ENCODE results near the gene SORCS2.

SORCS2 gene

DNA sequence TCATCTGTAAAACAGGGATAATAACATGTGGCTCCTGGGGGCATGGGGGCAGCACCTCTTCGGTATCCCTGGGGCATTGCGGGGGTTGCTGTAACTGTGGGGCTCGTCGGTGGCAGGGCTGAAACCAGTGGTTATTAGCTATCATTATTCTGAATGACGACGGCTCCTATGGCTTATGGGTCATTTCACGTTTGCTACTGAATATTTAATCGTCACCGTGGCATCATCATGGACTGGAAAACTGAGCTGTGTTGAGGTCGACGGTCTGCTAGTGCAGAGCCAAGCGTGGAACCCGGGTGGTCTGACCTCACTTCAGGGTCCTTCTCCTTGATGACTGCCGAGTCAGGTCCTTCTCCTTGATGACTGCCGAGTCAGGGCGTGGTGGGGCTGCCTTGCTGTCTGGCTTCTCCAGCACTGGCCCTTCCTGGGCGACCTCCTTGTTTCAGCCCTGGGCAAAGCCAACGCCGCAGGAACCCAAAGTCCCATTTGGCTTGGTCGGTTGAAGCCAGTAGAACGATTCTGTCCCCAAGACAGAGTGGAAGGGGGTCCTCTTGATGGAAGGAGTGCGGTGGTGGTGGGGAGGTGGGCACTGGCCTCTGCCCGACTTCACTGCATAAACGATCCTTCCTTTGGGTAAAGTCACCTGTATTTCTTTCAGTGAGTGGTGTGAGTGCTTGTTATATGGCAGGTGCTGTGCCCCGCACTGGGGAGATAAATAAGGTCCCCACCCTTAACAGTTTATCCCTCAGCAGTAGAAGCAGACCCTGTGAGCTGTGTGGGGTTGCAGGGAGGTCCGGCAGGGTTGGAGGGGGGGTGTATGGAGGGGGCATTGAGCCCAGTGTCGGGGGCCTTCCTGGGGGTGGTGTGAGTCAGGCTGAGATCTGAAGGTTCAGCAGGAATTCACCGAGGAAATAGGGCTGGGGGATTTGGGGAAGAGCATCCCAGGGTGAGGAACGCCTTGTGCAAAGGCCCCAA, 201.6 kb downstream of the SORCS2 start:
- TF ChIP-seq GATA2 (IDR thresholded peaks at IDR 0.05; ENCODE audit: low read depth, low read length) (no peak), GATA3 (IDR thresholded peaks at IDR 0.05; ENCODE audit: low read depth, low read length) (no peak)

DNA sequence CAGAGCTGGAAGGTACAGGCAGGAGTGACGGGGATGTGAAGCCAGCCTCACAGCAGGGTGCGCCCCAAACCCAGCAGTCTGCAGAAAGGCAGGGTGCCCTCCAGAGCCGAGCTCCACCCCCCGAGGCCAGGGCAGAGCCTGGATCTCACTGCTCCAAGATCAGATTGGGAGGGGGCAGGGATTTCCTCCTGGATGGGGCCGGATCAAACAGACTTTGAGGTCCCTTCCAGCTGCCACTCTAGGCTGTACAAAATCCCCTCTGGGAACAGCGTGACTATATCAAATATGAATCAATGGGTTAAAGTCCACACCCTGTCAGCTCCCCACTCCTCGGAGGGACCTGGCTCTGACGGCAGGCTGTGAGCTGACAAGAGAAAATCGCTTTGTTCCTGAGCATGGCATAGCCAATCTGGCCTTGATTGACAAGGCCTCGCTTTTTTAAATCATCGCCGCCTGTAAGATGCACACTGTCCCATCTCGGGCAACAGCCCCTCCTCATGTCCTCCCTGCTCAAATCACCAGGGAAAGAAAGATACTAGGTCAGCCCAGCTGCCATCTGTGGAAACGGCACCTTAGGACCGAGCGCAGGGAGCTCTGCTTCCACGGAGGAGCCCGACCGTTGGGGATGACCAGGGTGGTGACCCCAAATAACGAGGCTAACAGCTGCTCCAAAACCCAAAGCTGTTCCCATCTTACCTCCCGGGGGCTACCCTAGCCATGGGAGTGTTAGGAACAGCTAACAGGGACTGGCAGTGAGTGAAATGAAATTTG, 202.5 kb downstream of the SORCS2 start:
- TF ChIP-seq GATA2 (IDR thresholded peaks at IDR 0.05; ENCODE audit: low read depth, low read length) (no peak), GATA3 (IDR thresholded peaks at IDR 0.05; ENCODE audit: low read depth, low read length) (no peak)

DNA sequence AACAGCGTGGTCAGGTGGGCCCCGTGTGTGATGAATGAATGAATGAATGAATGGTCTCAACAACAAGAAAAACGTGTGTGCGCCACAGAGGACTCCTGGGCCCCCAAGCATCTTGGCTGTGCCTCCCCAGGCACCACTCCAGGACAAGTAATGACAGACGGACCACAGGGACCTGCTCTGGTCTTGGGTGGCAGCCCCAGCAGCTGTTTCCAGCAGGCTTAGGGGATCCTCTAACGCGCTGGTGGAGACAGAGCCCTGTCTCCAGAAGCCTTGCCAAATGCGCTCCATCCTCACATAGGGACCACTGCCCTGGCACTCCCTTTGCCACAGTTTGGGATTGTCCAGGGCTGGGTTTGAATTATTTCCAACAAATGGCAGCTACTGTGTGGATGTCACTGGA, 203.3 kb downstream of the SORCS2 start:
- no peak for TF ChIP-seq GATA3 (IDR thresholded peaks at IDR 0.05; ENCODE audit: low read depth, low read length)

DNA sequence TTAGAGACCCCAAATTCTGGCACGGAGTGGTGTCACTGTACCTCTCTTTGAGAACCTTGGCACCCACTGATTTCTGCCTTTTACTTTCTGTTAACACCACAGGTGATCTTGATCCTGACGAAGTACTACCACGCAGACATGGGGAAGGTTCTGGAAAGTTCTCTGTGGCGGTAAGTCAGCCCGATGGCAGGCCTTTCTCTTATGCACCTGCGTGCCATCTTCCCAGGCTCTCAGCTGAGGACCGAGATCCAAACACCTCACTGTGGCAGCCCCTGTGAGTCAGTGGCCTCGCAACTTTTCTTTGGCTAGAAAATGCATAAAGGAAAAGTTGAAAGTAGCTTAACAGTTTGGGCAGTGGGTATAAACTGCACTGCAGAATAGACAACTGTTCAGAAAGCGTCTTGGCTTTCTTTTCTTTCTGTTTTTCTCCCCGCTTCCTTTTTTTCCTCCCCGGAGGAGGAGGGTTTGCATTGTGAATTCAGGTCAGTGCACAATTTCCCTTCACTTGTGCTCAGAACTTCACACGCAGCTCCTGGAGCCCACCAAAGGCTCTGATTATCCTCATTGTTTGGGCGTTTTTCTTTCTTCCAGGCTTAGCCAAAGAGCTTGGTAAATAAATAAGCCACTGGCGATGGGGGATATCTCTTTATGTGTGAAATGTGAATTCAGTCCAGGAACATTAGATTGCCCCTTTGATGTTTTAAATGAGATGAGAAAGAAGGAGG, 204.0 kb downstream of the SORCS2 start:
- TF ChIP-seq GATA3 (IDR thresholded peaks at IDR 0.05; ENCODE audit: low read depth, low read length) (no peak), GATA2 (IDR thresholded peaks at IDR 0.05; ENCODE audit: low read depth, low read length) (no peak)

DNA sequence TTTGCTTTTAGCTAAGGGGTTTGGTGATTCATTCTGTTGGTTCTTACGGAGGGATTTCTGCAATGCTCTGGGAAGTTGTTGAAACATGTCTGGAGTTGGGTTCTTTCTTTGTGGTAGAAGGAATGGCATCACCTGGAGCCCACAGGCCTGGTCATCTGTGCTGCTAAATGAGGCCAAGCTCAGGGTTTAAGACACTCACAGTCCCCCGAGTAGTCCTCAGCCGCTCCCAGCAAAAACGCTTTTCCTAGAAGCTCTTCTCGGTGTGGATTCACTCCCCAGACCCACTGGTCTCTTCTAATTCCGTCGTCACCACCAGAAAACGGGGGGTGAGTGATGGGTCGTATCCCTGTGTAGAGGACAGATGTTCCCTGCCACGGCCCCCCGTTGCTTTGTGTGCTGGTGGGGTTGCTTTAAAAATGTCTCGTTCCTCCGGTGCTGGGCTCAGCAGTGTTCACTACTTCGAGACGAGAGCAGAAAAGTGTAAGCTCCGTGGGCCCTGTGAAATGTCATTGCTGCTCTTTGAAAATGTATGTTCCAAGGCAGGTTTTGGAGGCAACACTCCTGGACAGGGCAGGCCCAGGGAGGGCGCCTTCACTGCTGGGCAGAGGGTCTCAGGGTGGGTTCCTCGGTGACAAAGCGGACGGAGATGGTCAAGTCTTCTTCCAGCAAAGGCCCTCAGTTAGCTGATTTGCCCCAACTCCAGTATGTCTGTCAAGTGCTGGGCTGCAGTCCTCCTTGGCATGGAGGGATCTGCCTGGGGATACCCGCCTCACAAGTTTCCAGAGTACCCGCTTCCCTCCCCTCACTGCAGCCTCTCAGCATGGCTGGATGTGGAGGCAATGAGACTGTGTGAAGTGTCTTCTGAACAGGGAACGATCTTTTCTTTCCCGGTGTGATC, 205.1 kb downstream of the SORCS2 start:
- TF ChIP-seq GATA3 (IDR thresholded peaks at IDR 0.05; ENCODE audit: low read depth, low read length) (no peak), GATA2 (IDR thresholded peaks at IDR 0.05; ENCODE audit: low read depth, low read length) (no peak)

DNA sequence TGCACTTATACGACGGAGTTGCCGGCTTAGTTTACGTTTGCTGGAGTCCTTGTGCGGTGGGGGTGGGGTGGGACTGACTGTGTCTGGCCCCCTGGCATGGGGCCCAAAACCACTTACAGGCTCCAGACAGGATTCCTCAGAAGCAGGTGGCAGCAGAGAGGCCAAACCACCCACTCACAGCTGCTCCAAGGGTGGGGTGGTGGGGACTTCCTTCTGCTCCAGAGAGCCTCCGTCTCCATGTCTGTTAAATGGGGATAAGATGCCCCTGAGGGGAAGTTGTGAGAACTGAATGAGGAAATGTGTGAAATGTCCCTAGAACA, 205.7 kb downstream of the SORCS2 start:
- TF ChIP-seq GATA3 (IDR thresholded peaks at IDR 0.05; ENCODE audit: low read depth, low read length) (no peak), GATA2 (IDR thresholded peaks at IDR 0.05; ENCODE audit: low read depth, low read length) (no peak)

DNA sequence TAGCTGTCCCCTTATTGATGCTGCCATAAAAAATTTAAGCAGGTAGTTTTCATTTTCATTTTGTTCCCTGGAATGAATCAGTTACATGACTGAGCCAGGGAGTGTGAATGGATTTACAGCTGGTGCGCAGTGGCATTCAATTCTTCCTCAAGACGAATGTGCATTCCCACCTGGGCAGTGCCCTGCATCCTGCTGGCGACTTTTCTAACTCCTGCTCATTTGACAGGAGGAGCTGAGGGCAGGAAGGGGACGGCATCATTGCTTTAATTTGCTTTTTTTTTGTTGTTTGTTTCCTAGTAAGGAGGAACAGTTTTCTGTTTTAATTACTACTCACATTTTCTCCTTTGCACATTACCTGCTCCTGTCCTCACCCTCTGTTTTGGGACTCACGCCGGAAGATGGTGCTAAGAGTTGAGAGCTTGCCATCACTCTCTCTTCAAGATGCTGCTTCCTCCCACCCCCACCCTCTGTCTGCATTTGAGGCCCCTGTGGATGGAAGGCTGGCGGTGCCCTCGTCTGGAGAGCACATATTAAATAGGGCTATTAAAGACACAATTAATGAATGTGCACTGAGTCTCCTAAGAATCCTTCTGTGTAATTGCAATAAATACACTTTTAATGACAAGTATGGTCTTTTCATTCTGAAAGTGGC, 206.6 kb downstream of the SORCS2 start:
- TF ChIP-seq GATA2 (IDR thresholded peaks at IDR 0.05; ENCODE audit: low read depth, low read length) = no peak
- no peak for TF ChIP-seq GATA3 (IDR thresholded peaks at IDR 0.05; ENCODE audit: low read depth, low read length)

DNA sequence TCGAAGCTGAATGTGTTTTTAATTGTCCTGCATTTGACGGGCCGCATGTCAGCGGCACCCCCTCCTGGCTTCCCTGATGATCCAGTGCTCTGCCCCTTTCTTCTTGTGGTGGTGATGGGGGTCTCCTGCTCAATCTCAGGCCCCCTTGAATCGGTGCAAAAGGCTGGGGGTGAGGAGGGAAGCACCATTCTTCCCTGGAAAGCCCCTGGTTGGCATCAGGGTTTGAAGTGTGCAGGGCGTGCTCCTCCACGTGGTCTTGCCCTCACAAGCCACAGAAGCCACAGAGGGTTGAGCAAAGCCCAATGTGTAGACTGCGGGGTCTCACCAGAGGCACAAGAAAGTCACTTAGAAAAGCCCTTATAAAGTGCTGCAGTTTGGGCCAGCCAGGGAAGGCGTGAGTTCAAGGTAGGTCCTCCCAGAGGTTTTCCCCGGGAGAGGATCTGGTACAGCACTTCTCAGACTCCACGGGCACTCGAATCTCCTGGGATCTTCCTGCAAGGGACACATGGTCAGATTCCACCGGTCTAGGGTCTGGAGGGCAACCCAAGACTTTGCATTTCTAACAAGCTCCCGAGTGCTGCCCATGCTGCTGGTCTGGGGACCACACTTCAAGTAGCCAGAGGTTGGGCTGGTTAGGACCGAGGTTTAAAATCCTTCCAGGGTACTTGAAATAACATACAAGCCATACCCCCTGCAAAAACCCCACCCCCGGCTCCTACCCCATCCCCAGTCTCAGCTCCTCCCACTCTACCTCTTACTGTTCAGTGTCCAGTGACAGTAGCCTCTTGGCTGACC, 207.3 kb downstream of the SORCS2 start:
- TF ChIP-seq GATA3 (IDR thresholded peaks at IDR 0.05; ENCODE audit: low read depth, low read length) = no peak
- no peak for TF ChIP-seq GATA2 (IDR thresholded peaks at IDR 0.05; ENCODE audit: low read depth, low read length)

DNA sequence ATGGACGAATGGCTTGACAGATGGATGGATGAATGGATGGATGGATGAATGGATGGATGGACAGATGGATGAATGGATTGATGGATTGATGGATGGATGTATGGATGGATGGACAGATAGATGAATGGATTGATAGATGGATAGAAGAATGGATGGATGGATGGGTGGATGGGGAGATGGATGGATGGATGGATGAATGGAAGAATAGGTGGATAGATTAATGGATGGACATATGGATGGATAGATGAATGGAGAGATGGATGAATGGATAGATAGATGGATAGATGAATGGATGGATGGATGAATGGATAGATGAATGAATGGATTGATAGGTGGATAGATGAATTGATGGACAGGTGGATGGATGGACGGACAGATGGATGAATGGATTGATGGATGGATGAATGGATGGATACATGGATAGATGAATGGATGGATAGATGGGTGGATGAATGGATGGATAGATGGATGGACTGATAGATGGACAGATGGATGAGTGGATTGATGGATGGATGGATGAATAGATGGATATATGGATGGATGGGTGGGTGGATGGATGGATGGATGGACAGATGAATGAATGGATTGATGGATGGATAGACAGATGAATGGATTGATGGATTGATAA, 208.4 kb downstream of the SORCS2 start:
- TF ChIP-seq GATA3 (IDR thresholded peaks at IDR 0.05; ENCODE audit: low read depth, low read length) = no peak
- no peak for TF ChIP-seq GATA2 (IDR thresholded peaks at IDR 0.05; ENCODE audit: low read depth, low read length)

DNA sequence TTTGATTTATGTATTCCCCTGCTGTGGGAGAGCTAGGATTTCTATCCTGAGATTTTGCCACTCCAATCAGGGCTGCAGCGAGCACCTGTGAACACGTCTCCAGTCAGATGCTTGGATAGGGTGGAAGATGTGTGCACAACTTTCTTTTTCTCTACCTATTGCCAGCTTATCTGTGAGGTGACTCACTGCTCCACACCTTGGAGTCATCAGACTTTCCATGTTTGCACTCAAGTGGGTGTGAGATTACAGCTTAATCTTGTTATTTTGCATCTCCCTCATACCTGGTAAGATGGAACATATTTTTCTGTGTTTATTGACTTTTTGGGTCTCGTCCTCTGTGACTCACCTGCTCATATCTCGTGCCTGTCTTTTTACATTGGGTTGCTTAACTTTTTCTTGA, 210.2 kb downstream of the SORCS2 start:
- TF ChIP-seq GATA3 (IDR thresholded peaks at IDR 0.05; ENCODE audit: low read depth, low read length) (no peak), GATA2 (IDR thresholded peaks at IDR 0.05; ENCODE audit: low read depth, low read length) (no peak)

DNA sequence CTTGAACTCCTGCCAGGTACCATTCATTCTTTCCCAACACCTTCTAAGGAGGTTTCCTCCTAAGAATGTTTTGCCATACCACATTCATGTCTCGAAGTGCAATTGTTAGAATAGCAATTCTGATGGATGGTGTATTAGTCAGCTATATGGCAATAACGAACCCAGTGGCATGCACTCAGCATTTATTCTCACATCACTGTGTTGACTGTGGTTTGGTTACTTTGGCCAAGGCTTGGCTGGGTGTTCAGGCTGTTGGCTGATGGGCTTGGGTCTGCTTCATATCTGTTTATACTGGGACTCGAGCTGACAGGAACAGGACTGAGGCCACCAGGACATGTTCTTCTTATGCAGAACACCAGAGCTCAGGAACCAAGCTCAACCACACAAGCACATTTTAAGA, 210.7 kb downstream of the SORCS2 start:
- no peak for TF ChIP-seq GATA2 (IDR thresholded peaks at IDR 0.05; ENCODE audit: low read depth, low read length)
- TF ChIP-seq GATA3 (IDR thresholded peaks at IDR 0.05; ENCODE audit: low read depth, low read length) = no peak

DNA sequence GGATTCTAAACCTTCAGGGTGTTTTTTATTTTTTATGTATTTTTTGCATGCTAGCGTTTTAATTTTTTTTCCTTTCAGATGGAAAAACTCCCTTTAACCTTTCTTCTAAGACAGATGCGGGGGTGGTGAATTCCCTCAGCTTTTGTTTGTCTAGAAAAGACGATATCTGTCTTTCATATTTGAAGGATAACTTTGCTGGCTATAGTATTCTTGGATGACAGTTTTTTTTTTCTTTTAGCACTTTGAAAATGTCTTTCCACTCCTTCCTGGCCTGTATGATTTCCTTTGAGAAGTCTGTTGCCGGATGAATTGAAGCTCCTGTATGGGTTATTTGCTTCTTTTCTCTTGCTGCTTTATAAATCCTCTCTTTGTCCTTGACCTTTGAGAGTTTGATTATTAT, 215.8 kb downstream of the SORCS2 start:
- TF ChIP-seq GATA3 (IDR thresholded peaks at IDR 0.05; ENCODE audit: low read depth, low read length) = no peak
- no peak for TF ChIP-seq GATA2 (IDR thresholded peaks at IDR 0.05; ENCODE audit: low read depth, low read length)

Data from SH-SY5Y (cell line).